Measurements from ENCODE around the gene S1PR3. TPM values are rescaled to one million over a fixed set of nuclear protein-coding genes. Genes with fewer than 3 reads are reported as not detected.

The S1PR3 gene
- total and polyA plus RNA-seq, 12 donors: 3.6 to 61.6 (median 13.3) TPM

- ATAC-seq: no peak
Observed at GRCh38 chr9:88973281-88974045, 17.8 kb upstream of the S1PR3 start.

DNA sequence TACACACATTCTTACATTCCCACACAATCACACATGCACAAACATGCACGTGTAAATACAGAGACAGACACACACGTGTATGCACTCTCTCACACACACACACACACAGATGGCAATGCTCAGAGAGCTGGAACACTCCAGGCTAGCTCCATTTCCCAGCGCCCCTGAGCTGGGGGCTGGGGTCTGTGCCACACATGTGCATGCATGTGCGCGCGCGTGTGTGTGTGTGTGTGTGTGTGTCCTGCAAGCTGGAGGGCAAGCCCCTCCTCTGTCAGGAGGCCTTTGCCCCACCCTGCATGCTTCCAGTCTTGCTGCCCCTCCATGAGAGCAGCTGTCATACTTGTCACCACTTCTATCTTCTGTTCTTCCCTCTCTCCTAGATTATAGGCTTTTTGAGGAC, 16.6 kb upstream of the S1PR3 start:
- Histone ChIP-seq H3K27ac (no peak overlapping the region), H3K4me1 (peaks cover 0 to 19% (median 2%) of the 10 kb centered on the region in 9 donors), H3K9me3 (peaks cover 0 to 12% (median 0%) of the 10 kb centered on the region in 11 donors), H3K27me3 (no peaks in the 10 kb centered on the region), H3K4me3 (no peak overlapping the region), H3K36me3 (no peaks in the 10 kb centered on the region)
- 71 to 77% methylated on average over 7 of the region's 7 CpGs for WGBS, 2 donors
- DNase-seq: no peak
- no peak for ATAC-seq
- TF ChIP-seq, protein P1, sequence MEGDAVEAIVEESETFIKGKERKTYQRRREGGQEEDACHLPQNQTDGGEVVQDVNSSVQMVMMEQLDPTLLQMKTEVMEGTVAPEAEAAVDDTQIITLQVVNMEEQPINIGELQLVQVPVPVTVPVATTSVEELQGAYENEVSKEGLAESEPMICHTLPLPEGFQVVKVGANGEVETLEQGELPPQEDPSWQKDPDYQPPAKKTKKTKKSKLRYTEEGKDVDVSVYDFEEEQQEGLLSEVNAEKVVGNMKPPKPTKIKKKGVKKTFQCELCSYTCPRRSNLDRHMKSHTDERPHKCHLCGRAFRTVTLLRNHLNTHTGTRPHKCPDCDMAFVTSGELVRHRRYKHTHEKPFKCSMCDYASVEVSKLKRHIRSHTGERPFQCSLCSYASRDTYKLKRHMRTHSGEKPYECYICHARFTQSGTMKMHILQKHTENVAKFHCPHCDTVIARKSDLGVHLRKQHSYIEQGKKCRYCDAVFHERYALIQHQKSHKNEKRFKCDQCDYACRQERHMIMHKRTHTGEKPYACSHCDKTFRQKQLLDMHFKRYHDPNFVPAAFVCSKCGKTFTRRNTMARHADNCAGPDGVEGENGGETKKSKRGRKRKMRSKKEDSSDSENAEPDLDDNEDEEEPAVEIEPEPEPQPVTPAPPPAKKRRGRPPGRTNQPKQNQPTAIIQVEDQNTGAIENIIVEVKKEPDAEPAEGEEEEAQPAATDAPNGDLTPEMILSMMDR (IDR thresholded peaks at IDR 0.05): no peak
- intact Hi-C loops (cut with DNase I): loop anchor here in 1 of 10 donors (10.0 kb wide), 1 partner anchor 190 kb away; no protein-coding TSS in a partner anchor

More at GRCh38 chr9:88973281-88974045, 17.8 kb upstream of the S1PR3 start:
- H3K4me1 ChIP-seq: peaks cover 0 to 11% (median 0%) of the 10 kb centered on the region in 9 donors
- TF ChIP-seq, protein P1 (IDR thresholded peaks at IDR 0.05): no peak
- WGBS, 2 donors: 93% methylated on average over 12 of the region's 12 CpGs
- intact Hi-C loops (cut with DNase I): loop anchor here in 1 of 10 donors (10.0 kb wide), 1 partner anchor 189 kb away; no protein-coding TSS in a partner anchor
- H3K9me3 ChIP-seq: peaks cover 0 to 12% (median 0%) of the 10 kb centered on the region in 11 donors
- DNase-seq: no peak
- no peaks in the 10 kb centered on the region for H3K36me3 ChIP-seq
- H3K4me3 ChIP-seq: no peak overlapping the region
- H3K27me3 ChIP-seq: peaks cover 0 to 6% (median 0%) of the 10 kb centered on the region in 7 donors
- no peak overlapping the region for H3K27ac ChIP-seq

- Histone ChIP-seq H3K27ac (no peak overlapping the region), H3K4me1 (peaks cover 0 to 19% (median 2%) of the 10 kb centered on the region in 9 donors), H3K9me3 (peaks cover 0 to 16% (median 0%) of the 10 kb centered on the region in 11 donors), H3K27me3 (no peaks in the 10 kb centered on the region), H3K36me3 (no peaks in the 10 kb centered on the region), H3K4me3 (no peak overlapping the region)
- intact Hi-C loops (cut with DNase I): loop anchor here in 1 of 10 donors (10.0 kb wide), 1 partner anchor 191 kb away; no protein-coding TSS in a partner anchor
- no peak for DNase-seq
- ATAC-seq: no peak
- TF ChIP-seq, protein P1 (IDR thresholded peaks at IDR 0.05): no peak
- 76 to 81% methylated on average over 8 of the region's 8 CpGs for WGBS, 2 donors
Observed at GRCh38 chr9:88975966-88976889, 15.0 kb upstream of the S1PR3 start.

DNA sequence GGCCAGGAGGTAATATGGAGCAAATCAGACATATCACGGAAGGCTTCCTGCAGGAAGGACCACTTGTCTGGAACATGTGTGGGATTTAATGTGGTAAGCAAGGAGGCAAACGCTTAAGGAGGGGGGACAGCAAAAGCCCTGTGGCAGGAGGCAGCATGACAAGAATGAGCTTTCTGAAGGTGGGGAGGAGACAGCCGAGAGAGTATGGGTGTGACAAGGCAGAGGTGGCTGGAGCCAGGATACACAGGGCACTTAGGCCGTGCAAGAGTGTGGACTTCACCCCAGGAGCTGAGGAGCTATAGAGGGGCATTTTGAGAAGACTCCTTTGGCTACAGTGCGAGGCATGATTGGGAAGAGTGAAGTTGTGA, 14.4 kb upstream of the S1PR3 start:
- DNase-seq: no peak
- peaks cover 0 to 19% (median 2%) of the 10 kb centered on the region in 9 donors for H3K4me1 ChIP-seq

More for the DNA sequence above, 14.4 kb upstream of the S1PR3 start:
- Histone ChIP-seq H3K4me3 (no peak overlapping the region), H3K27ac (no peak overlapping the region), H3K36me3 (no peaks in the 10 kb centered on the region), H3K27me3 (no peaks in the 10 kb centered on the region), H3K9me3 (peaks cover 0 to 23% (median 0%) of the 10 kb centered on the region in 11 donors)
- TF ChIP-seq, protein P1 (IDR thresholded peaks at IDR 0.05): no peak
- no peak for ATAC-seq
- WGBS, 2 donors: 96% methylated on average over 5 of the region's 5 CpGs
- intact Hi-C loops (cut with DNase I): loop anchor here in 1 of 10 donors (10.0 kb wide), 1 partner anchor 192 kb away; no protein-coding TSS in a partner anchor
